CD4-positive, alpha-beta memory T cell (primary cell): ENCODE results near the gene NACC1. TPM values are rescaled to one million over a fixed set of nuclear protein-coding genes. Genes with fewer than 3 reads are reported as not detected.

Experiments used
- CTCF ChIA-PET: fragments of 350-600 bp; sonication (Branson Sonifier 250); formaldehyde crosslinking; loops from one replicate; lab custom pipeline; 2021; ENCODE audit warnings: inconsistent platforms; ENCODE audit not compliant: partially characterized antibody; lab: Charles Lee
- POLR2A ChIA-PET: fragments of 350-600 bp; sonication (Branson Sonifier 250); formaldehyde crosslinking; loops from one replicate; lab custom pipeline; 2021; ENCODE audit not compliant: partially characterized antibody; lab: Charles Lee
- DNase-seq, 5 donors: peaks; one replicate each; pipeline versions ENCODE4 v3.0.0 to v3.0.0-alpha.2; 2020 to 2022; ENCODE audit warnings: mixed read lengths in 1 of 5
- H3K27ac ChIP-seq: one replicate; pipeline ENCODE4 v1.7.0; 2013; ENCODE audit warnings: low read depth, low read length
- H3K27me3 ChIP-seq: 2 replicates; pipeline ENCODE4 v1.7.0; 2013; ENCODE audit warnings: mild to moderate bottlenecking, low read length, moderate library complexity; ENCODE audit not compliant: insufficient read depth
- H3K36me3 ChIP-seq: 2 replicates; pipeline ENCODE4 v1.7.0; 2013; ENCODE audit warnings: mild to moderate bottlenecking, low read length, moderate library complexity; ENCODE audit not compliant: insufficient read depth
- H3K4me1 ChIP-seq: 2 replicates; pipeline ENCODE4 v1.7.0; 2013; ENCODE audit warnings: mild to moderate bottlenecking, low read length, moderate library complexity; ENCODE audit not compliant: insufficient read depth
- H3K4me3 ChIP-seq, 2 donors: one replicate each; pipeline ENCODE4 v1.7.0; 2013; ENCODE audit warnings: low read length in 2 of 2, mild to moderate bottlenecking in 1 of 2
- H3K9me3 ChIP-seq, 2 donors: one replicate each; pipeline ENCODE4 v1.7.0; 2013; ENCODE audit warnings: low read length in 2 of 2, control low read depth in 1 of 2; ENCODE audit not compliant: control insufficient read depth in 1 of 2
- H3K27ac Mint-ChIP-seq, 7 donors: one replicate each; pipeline ENCODE4 v1.8.0; 2020 to 2021; ENCODE audit warnings: mixed read lengths in 7 of 7, mild to moderate bottlenecking in 6 of 7, inconsistent platforms in 3 of 7, moderate library complexity in 3 of 7
- H3K27me3 Mint-ChIP-seq, 2 donors: one replicate each; pipeline ENCODE4 v1.8.0; 2020 to 2021; ENCODE audit warnings: mixed read lengths in 2 of 2
- H3K36me3 Mint-ChIP-seq, 2 donors: one replicate each; pipeline ENCODE4 v1.8.0; 2020 to 2021; ENCODE audit warnings: mixed read lengths in 2 of 2, inconsistent platforms in 1 of 2, mild to moderate bottlenecking in 1 of 2
- H3K4me1 Mint-ChIP-seq, 4 donors: one replicate each; pipeline ENCODE4 v1.8.0; 2020 to 2021; ENCODE audit warnings: mixed read lengths in 4 of 4, mild to moderate bottlenecking in 1 of 4
- H3K4me3 Mint-ChIP-seq, 8 donors: one replicate each; pipeline ENCODE4 v1.8.0; 2020 to 2021; ENCODE audit warnings: mixed read lengths in 8 of 8, mild to moderate bottlenecking in 7 of 8, moderate library complexity in 6 of 8, inconsistent platforms in 3 of 8
- H3K9me3 Mint-ChIP-seq, 8 donors: one replicate each; pipeline ENCODE4 v1.8.0; 2020 to 2021; ENCODE audit warnings: mixed read lengths in 8 of 8, mild to moderate bottlenecking in 5 of 8, inconsistent platforms in 3 of 8, moderate library complexity in 1 of 8
- intact Hi-C: fragments of 100-400 bp; cut with micrococcal nuclease; formaldehyde crosslinking; loops from one replicate; pipeline ENCODE4 v1.15.1; 2023
- polyA plus RNA-seq, 2 donors: library from polyadenylated mRNA; unstranded; fragments of 300-500 nt; fragmentation: Illumina TruSeq; gene quantifications; one replicate each; pipeline ENCODE4 v1.2.3, GENCODE V29; 2021
- total RNA-seq, 2 experiments: library from RNA; stranded (reverse); gene quantifications; one replicate each; pipeline ENCODE4 v1.2.3, GENCODE V29; 2021

Gene NACC1
- total and polyA plus RNA-seq, 4 experiments from 2014 or later = 0.15 to 34.1 (median 13.8) TPM

- POLR2A ChIA-PET = no interaction called here
- peaks cover 0 to 3% of the 10 kb centered on the region in 2 donors for H3K27me3 Mint-ChIP-seq
- no peaks in the 10 kb centered on the region for H3K36me3 ChIP-seq
- peak overlapping the region in 1 of 7 donors; percentile 68 for H3K27ac Mint-ChIP-seq
- H3K4me3 ChIP-seq = no peak overlapping the region
- H3K4me3 Mint-ChIP-seq = no peak overlapping the region
- intact Hi-C loops = no loop called here
- peaks cover 6% of the 10 kb centered on the region for H3K4me1 ChIP-seq
- H3K27ac ChIP-seq = no peak overlapping the region
- peak in 1 of 5 donors; percentile 43 for DNase-seq
- H3K27me3 ChIP-seq = no peaks in the 10 kb centered on the region
- H3K36me3 Mint-ChIP-seq = no peaks in the 10 kb centered on the region
- H3K4me1 Mint-ChIP-seq = peaks cover 0 to 14% (median 5%) of the 10 kb centered on the region in 4 donors
- CTCF ChIA-PET = interaction anchor here (8.0 to 8.2 kb wide), 2 partner anchors 28 to 111 kb away, joined by 51 to 129 read pairs; no protein-coding TSS in a partner anchor
- no peaks in the 10 kb centered on the region for H3K9me3 ChIP-seq
- H3K9me3 Mint-ChIP-seq = no peaks in the 10 kb centered on the region
Observed at GRCh38 chr19:13089139-13089856, 28.8 kb upstream of the NACC1 start.

GRCh38 chr19:13089857-13090507 is 28.1 kb upstream of the NACC1 start:
- H3K9me3 ChIP-seq = no peaks in the 10 kb centered on the region
- H3K27ac ChIP-seq = no peak overlapping the region
- peak in 1 of 5 donors; percentile 30 for DNase-seq
- no peak overlapping the region for H3K4me3 Mint-ChIP-seq
- no peak overlapping the region for H3K27ac Mint-ChIP-seq
- H3K36me3 ChIP-seq = no peaks in the 10 kb centered on the region
- intact Hi-C loops = loop anchor here (5.0 kb wide), 1 partner anchor 58 kb away; no protein-coding TSS in a partner anchor
- H3K9me3 Mint-ChIP-seq = no peaks in the 10 kb centered on the region
- no peak overlapping the region for H3K4me3 ChIP-seq
- peaks cover 0 to 5% of the 10 kb centered on the region in 2 donors for H3K27me3 Mint-ChIP-seq
- H3K4me1 ChIP-seq = peaks cover 13% of the 10 kb centered on the region
- ChIA-PET POLR2A (no interaction called here), CTCF (interaction anchor here (8.0 to 8.2 kb wide), 2 partner anchors 29 to 111 kb away, joined by 51 to 129 read pairs; no protein-coding TSS in a partner anchor)
- no peaks in the 10 kb centered on the region for H3K27me3 ChIP-seq
- no peaks in the 10 kb centered on the region for H3K36me3 Mint-ChIP-seq
- H3K4me1 Mint-ChIP-seq = peaks cover 4 to 21% (median 10%) of the 10 kb centered on the region in 4 donors

- CTCF ChIA-PET = interaction anchor here (1.0 to 8.2 kb wide), 4 partner anchors 13 to 112 kb away, joined by 3 to 129 read pairs (median 28); no protein-coding TSS in a partner anchor
- Histone ChIP-seq H3K4me3 (no peak overlapping the region), H3K4me1 (peaks cover 20% of the 10 kb centered on the region), H3K27me3 (no peaks in the 10 kb centered on the region), H3K27ac (no peak overlapping the region), H3K9me3 (no peaks in the 10 kb centered on the region), H3K36me3 (no peaks in the 10 kb centered on the region)
- peak in 1 of 5 donors; percentile 16 for DNase-seq
- H3K27me3 Mint-ChIP-seq = peaks cover 0 to 5% of the 10 kb centered on the region in 2 donors
- no peaks in the 10 kb centered on the region for H3K9me3 Mint-ChIP-seq
- H3K27ac Mint-ChIP-seq = peak overlapping the region in 1 of 7 donors; percentile 56
- H3K36me3 Mint-ChIP-seq = no peaks in the 10 kb centered on the region
- POLR2A ChIA-PET = no interaction called here
- no peak overlapping the region for H3K4me3 Mint-ChIP-seq
- intact Hi-C loops = loop anchor here (5.0 kb wide), 1 partner anchor 58 kb away; no protein-coding TSS in a partner anchor
- H3K4me1 Mint-ChIP-seq = peaks cover 4 to 20% (median 6%) of the 10 kb centered on the region in 4 donors
Observed at GRCh38 chr19:13090511-13091231, 27.4 kb upstream of the NACC1 start.

GRCh38 chr19:13091400-13092157 is 26.5 kb upstream of the NACC1 start:
- POLR2A ChIA-PET = no interaction called here
- peaks cover 29% of the 10 kb centered on the region for H3K4me1 ChIP-seq

GRCh38 chr19:13092158-13092543 is 25.9 kb upstream of the NACC1 start:
- H3K9me3 ChIP-seq = no peaks in the 10 kb centered on the region
- Mint-ChIP-seq H3K27me3 (peaks cover 5% of the 10 kb centered on the region in 2 donors), H3K36me3 (no peaks in the 10 kb centered on the region), H3K27ac (no peak overlapping the region), H3K4me3 (no peak overlapping the region), H3K9me3 (no peaks in the 10 kb centered on the region), H3K4me1 (peaks cover 7 to 26% (median 14%) of the 10 kb centered on the region in 4 donors)
- no peaks in the 10 kb centered on the region for H3K36me3 ChIP-seq
- intact Hi-C loops = loop anchor here (5.0 kb wide), 1 partner anchor 60 kb away; no protein-coding TSS in a partner anchor
- POLR2A ChIA-PET = no interaction called here
- DNase-seq = no peak
- H3K4me1 ChIP-seq = peaks cover 34% of the 10 kb centered on the region
- H3K27ac ChIP-seq = no peak overlapping the region
- no peak overlapping the region for H3K4me3 ChIP-seq
- CTCF ChIA-PET = interaction anchor here (1.3 to 8.2 kb wide), 3 partner anchors 12 to 113 kb away, joined by 4 to 129 read pairs (median 51); no protein-coding TSS in a partner anchor
- H3K27me3 ChIP-seq = peaks cover 12% of the 10 kb centered on the region

More at GRCh38 chr19:13091400-13092157, 26.5 kb upstream of the NACC1 start:
- peaks cover 2 to 3% of the 10 kb centered on the region in 2 donors for H3K27me3 Mint-ChIP-seq
- no peaks in the 10 kb centered on the region for H3K9me3 Mint-ChIP-seq
- H3K36me3 ChIP-seq = no peaks in the 10 kb centered on the region
- no peaks in the 10 kb centered on the region for H3K9me3 ChIP-seq
- H3K27me3 ChIP-seq = peaks cover 6% of the 10 kb centered on the region
- peak in 1 of 5 donors; percentile 32 for DNase-seq
- H3K4me3 ChIP-seq = no peak overlapping the region
- no peak overlapping the region for H3K4me3 Mint-ChIP-seq
- no peak overlapping the region for H3K27ac Mint-ChIP-seq
- H3K4me1 Mint-ChIP-seq = peaks cover 5 to 22% (median 11%) of the 10 kb centered on the region in 4 donors
- no peak overlapping the region for H3K27ac ChIP-seq
- intact Hi-C loops = loop anchor here (5.0 kb wide), 1 partner anchor 59 kb away; no protein-coding TSS in a partner anchor
- CTCF ChIA-PET = interaction anchor here (0.6 to 8.2 kb wide), 6 partner anchors 12 to 113 kb away, joined by 3 to 129 read pairs (median 4); no protein-coding TSS in a partner anchor
- H3K36me3 Mint-ChIP-seq = no peaks in the 10 kb centered on the region

- peak overlapping the region in 1 of 7 donors; percentile 68 for H3K27ac Mint-ChIP-seq
- CTCF ChIA-PET = interaction anchor here (1.0 to 8.2 kb wide), 5 partner anchors 12 to 170 kb away, joined by 3 to 129 read pairs (median 40); no protein-coding TSS in a partner anchor
Observed at GRCh38 chr19:13092606-13093235, 25.3 kb upstream of the NACC1 start.

More at GRCh38 chr19:13092606-13093235, 25.3 kb upstream of the NACC1 start:
- Histone ChIP-seq H3K27ac (no peak overlapping the region), H3K36me3 (no peaks in the 10 kb centered on the region), H3K9me3 (no peaks in the 10 kb centered on the region), H3K4me3 (no peak overlapping the region), H3K27me3 (peaks cover 15% of the 10 kb centered on the region), H3K4me1 (peaks cover 38% of the 10 kb centered on the region)
- H3K9me3 Mint-ChIP-seq = no peaks in the 10 kb centered on the region
- peak in 1 of 5 donors; percentile 21 for DNase-seq
- H3K27me3 Mint-ChIP-seq = peaks cover 5 to 6% of the 10 kb centered on the region in 2 donors
- peaks cover 8 to 29% (median 15%) of the 10 kb centered on the region in 4 donors for H3K4me1 Mint-ChIP-seq
- intact Hi-C loops = loop anchor here (1.0 to 5.0 kb wide), 3 partner anchors 31 to 114 kb away; no protein-coding TSS in a partner anchor
- no peaks in the 10 kb centered on the region for H3K36me3 Mint-ChIP-seq
- H3K4me3 Mint-ChIP-seq = no peak overlapping the region
- POLR2A ChIA-PET = interaction anchor here (1.2 to 5.0 kb wide), 2 partner anchors 12 to 115 kb away, joined by 4 to 42 read pairs; no protein-coding TSS in a partner anchor
